NCI-H1436 (cell line): ENCODE results near the gene CDHR3.

ENCODE experiments used
- DNase-seq: peaks from one replicate; lab custom pipeline; 2025; lab: John Stamatoyannopoulos, UW

Gene CDHR3

DNA sequence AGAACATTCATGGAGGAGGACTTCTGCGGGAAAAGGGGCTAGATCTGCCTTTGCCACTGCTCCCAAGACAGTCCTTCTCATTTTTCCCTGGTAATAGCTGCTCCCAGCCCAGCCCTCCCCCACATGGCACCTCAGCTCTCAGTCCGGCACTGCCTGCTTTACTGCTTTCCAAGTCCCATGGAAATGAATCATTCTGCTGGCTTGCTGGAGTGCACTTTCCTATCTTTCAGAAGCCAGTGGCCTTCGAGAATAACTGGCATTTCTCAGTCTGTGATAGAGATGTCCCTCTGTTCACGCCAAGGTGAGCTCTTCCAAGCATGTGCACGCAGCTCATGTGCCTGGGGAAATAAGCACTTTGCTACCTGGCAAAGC, 87.7 kb downstream of the CDHR3 start:
- DNase-seq, result no peak

- no peak for DNase-seq
Observed at GRCh38 chr7:106052681-106053080, 89.6 kb downstream of the CDHR3 start.

- DNase-seq, result no peak
Observed at GRCh38 chr7:106053109-106053508, 90.0 kb downstream of the CDHR3 start.

DNA sequence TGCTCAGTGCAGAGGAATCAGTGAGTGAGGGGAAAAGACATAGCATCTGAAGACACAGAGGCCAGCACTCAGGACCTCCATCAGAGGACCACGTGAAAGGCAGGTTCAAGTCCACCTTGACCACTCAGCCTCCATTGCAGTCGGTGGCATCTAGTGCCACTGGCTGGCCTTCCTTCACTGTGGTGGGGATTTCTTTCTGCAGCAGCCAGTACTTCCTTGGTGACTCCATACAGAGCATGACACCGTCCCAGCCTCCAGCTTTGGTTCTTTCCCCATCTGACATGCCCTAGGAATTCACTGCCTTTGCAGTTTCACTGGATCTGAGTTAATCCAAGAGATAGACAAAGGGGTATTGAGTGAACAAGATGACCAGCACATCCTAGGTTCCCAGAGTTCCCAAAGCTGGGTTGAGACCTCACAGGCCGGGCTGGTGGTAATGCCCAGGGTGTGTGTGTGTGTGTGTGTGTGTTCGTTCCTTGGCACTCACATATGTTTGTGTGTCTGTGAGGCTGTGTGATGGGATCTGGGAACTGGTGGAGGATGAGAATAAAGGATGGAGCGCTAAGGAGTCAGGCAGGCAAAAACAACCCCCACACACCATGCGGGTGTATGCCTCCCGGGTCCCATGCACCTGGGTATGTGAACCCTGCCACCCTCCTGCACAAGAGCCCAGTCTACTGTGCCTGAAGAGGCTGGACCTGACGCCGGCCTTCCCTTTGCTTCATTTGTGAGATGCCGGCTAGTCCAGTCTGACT, 91.3 kb downstream of the CDHR3 start:
- DNase-seq, result no peak

GRCh38 chr7:106054971-106055532, 92.0 kb downstream of the CDHR3 start:
- no peak for DNase-seq

DNA sequence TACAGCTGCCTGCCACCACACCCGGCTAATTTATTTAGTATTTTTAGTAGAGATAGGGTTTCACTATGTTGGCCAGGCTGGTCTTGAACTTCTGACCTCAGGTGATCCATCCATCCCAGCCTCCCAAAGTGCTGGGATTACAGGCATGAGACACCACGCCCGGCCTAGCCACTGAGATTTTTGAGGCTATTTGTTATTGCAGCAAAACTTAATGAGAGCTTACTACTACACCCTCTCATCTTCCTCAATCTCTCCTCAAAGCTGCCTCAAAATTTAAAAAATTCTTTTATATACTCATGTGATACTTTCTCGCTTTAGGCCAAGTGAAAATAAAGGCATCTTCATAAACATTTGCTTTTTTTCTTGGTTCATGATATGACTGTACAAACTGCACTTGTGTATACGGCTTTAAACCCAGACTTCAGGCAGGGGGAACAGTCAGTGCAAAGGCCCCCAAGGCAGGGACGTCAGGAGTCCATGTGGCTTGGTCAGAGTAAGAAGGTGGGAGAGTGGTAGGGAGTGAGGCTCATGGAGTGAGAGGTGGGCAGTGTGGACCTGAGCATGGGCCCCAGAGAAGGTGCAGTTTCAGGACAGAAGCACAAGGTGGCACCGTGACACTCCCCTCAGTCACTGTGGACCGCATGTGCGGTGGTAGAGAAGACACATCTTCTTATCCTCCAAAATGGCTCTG, 93.6 kb downstream of the CDHR3 start:
- DNase-seq, result peak; percentile 76

DNA sequence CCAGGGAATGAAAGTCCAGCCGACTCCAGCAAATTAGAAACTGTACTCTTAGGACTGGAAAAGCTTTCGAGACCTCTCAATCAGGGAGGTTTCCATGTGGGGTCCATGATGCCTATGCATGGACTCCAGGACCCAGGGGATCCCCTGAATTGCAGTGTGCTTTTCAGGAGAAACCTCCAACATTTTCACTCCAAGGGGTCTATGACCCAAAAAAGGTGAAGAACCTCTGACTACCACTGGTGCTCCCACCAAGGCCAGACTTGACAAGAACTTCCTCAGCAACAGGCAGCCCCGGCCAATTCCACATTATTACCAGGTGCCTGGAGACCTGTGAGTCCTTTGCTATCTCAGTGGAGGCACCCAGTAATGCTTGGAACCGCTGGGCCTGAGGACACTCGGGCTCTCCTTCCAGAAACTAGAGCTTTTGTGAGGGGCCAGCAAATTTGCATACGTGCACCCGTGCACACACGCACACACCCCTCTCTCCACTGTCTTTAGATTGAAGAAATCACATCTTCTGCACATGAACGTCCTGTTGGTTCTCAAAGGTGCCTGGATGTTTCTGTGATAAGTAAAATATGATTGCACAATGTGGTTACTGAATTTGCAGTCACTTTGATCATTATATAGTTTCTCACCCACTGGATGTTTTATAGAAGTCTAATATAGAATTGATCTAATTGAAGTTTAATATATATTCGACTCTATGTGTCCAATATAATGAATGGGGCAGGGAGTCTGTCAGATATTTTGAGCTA, 94.3 kb downstream of the CDHR3 start:
- no peak for DNase-seq

DNA sequence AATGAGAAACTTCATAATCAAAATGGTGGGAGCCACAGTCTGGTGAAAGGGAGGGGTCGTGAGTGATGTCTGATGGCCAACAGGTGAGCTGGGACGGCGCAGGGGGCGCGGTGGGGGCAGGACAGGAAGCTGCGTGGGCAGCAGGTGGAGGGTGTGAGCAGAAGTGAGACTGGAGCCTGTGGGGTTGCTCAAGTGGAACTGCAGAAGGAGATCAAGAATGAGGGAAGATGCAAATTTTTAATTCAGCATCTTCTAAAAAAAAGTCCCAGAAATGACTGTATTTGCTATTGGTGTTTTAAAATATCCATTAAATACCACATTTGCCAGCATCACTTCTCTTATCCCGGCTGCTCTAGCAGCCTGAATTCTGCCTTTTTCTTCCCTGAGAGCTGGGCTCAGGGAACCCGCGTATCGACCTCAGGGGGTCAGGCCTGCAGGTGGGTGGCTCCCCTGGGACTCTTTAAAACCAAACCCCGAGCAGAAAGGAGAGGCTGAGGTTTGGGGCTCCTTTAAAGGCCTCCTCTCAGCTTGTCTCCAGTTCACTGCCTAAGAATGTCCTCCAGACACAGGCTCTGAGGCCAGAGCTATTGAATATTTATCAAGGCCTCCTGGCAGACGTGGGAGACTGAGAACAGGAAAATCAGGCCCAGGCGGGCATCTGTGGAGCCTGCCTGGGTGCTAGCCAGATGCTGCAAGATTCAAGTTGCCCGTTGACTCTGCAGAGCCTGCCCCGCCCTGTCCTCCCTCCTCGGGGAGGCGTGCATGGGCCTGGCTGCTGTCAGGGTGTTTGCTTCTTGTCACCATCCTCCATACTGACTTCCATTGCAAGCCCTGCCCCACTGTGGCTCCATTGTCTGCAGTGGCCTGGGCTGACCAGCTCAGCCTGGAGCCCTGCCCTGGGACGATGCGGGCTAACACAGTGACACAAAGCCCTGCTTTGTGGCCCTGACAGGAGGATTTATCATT, 95.2 kb downstream of the CDHR3 start:
- no peak for DNase-seq

DNA sequence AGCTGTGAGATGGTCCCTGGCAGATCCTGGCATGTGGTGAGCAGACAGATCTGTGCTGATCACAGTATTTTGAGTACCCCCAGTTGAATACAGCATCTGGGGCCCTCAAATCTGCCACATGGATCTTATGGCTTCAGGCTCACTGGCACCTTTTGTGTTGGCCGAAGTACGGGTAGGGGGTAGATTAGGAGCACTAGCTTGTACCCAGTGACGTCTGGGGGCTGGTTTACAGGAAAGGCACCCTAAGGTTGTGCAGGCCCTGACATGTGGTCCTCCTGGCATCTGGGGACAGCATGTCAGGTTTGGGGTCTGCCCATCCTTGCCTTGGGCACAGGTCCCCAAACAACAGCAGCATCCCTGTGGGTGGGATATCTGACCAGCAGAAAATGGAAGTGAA, 95.9 kb downstream of the CDHR3 start:
- DNase-seq, result no peak

GRCh38 chr7:106059556-106059955, 96.5 kb downstream of the CDHR3 start:
- no peak for DNase-seq

- DNase-seq, result no peak
Observed at GRCh38 chr7:106060394-106060920, 97.4 kb downstream of the CDHR3 start.

- no peak for DNase-seq
Observed at GRCh38 chr7:106061301-106061979, 98.4 kb downstream of the CDHR3 start.

- no peak for DNase-seq
Observed at GRCh38 chr7:106062006-106062405, 98.9 kb downstream of the CDHR3 start.

DNA sequence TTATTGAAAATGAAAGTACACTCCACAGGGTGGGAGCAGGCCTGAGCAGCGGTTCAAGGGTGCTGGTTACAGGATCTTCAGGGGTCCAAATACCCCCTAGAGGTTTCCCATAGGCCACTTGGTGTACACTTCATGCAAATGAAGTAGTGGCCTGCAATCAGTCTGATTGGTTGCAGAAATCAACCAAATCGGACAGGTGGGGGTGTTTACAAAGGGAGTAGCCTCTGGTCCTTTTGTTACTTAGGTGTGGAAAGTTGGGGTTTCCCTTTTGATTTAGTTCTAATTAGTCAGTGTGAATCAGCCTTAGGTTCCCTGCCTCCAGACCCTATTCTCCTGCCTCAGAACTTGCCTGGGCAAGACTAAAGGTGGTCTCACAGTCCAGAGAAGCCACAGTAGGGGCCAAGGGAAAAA, 99.5 kb downstream of the CDHR3 start:
- no peak for DNase-seq

DNA sequence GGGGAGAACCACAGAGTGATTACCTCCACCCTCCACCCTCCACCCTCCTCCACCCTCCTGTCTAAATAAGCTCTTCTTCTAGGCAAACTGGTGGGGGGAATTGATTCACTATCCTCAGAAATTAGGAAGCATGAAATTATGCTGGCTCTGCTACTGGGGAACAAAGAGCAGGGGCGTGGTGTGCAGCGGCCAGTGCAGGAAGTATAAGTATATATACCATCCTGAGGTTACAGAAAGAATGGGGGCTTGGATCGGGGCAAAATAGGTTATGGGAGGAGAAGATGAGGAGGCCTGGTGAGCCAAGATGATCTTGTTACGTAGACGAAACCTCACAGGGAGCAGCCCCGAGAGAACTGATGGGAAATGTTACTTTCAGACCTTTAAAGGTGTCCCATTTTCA, 100.0 kb downstream of the CDHR3 start:
- DNase-seq, result no peak

- no peak for DNase-seq
Observed at GRCh38 chr7:106063692-106064091, 100.6 kb downstream of the CDHR3 start.

GRCh38 chr7:106064316-106064715, 101.3 kb downstream of the CDHR3 start:
- no peak for DNase-seq

- no peak for DNase-seq
Observed at GRCh38 chr7:106064771-106065574, 101.9 kb downstream of the CDHR3 start.

GRCh38 chr7:106065575-106066500, 102.8 kb downstream of the CDHR3 start:
- DNase-seq, result no peak
